IMR-90 (cell line): Measurements from ENCODE around the gene VAV3. TPM values are rescaled to one million over a fixed set of nuclear protein-coding genes. Genes with fewer than 3 reads are reported as not detected.

ENCODE experiments used
- ATAC-seq: fragments of 200-7000 bp; cut with Tn5 transposase; 2 replicates; pipeline ENCODE4 v1.9.1; 2020; ENCODE audit warnings: low read depth, mild to moderate bottlenecking, moderate library complexity
- BruUV-seq: library from RNA; stranded (reverse); fragments of 400-500 nt; replicated peaks from 2 replicates; lab custom pipeline; 2021; lab: Mats Ljungman, UMichigan
- CTCF ChIA-PET: fragments of 300-600 bp; formaldehyde crosslinking; extraction: SDS; loops from one replicate; lab custom pipeline; 2021; ENCODE audit warnings: antibody characterized with exemption; lab: Yijun Ruan, JAX
- POLR2A ChIA-PET: fragments of 300-600 bp; sonication (Branson Sonifier 250); formaldehyde crosslinking; loops from one replicate; lab custom pipeline; 2022; ENCODE audit warnings: antibody characterized with exemption; ENCODE audit not compliant: unreplicated experiment; lab: Charles Lee
- DNase-seq: peaks from one replicate; pipeline ENCODE4 v3.0.0; 2013
- H2AFZ ChIP-seq: replicated peaks from 2 replicates; pipeline ENCODE3; 2013; ENCODE audit warnings: low read length, mild to moderate bottlenecking; ENCODE audit not compliant: poor library complexity
- H2AK5ac ChIP-seq: 2 replicates; pipeline ENCODE4 v1.6.1; 2013; ENCODE audit warnings: low read depth, low read length, inconsistent platforms
- H2AK9ac ChIP-seq: replicated peaks from 2 replicates; pipeline ENCODE3; 2013; ENCODE audit warnings: mild to moderate bottlenecking, low read depth, low read length, moderate library complexity; ENCODE audit not compliant: poor library complexity
- H2BK120ac ChIP-seq: 2 replicates; pipeline ENCODE4 v1.6.1; 2013; ENCODE audit warnings: low read depth, low read length, inconsistent platforms
- H2BK15ac ChIP-seq: 3 replicates; pipeline ENCODE4 v1.6.1; 2013; ENCODE audit warnings: low read depth, low read length, inconsistent platforms
- H2BK20ac ChIP-seq: 2 replicates; pipeline ENCODE4 v1.6.1; 2013; ENCODE audit warnings: low read depth, mild to moderate bottlenecking, inconsistent platforms, low read length, moderate library complexity
- H2BK5ac ChIP-seq: 2 replicates; pipeline ENCODE4 v1.6.1; 2013; ENCODE audit warnings: mild to moderate bottlenecking, low read depth, low read length, inconsistent platforms; ENCODE audit not compliant: poor library complexity, severe bottlenecking
- H3K14ac ChIP-seq: replicated peaks from 2 replicates; pipeline ENCODE4 v1.6.1; 2013; ENCODE audit warnings: low read depth, low read length, inconsistent platforms
- H3K18ac ChIP-seq: 2 replicates; pipeline ENCODE4 v1.6.1; 2013; ENCODE audit warnings: low read depth, low read length, control low read depth
- H3K23ac ChIP-seq: 2 replicates; pipeline ENCODE4 v1.6.1; 2013; ENCODE audit warnings: low read depth, low read length, inconsistent platforms
- H3K27ac ChIP-seq: 2 replicates; pipeline ENCODE4 v1.5.1; 2013; ENCODE audit warnings: mild to moderate bottlenecking, control low read depth, low read length; ENCODE audit not compliant: insufficient read depth
- H3K27me3 ChIP-seq: 2 replicates; pipeline ENCODE4 v1.6.1; 2013; ENCODE audit warnings: low read length; ENCODE audit not compliant: control insufficient read depth, insufficient read depth
- H3K36me3 ChIP-seq: 2 replicates; pipeline ENCODE4 v1.6.1; 2013; ENCODE audit warnings: low read length, mixed read lengths; ENCODE audit not compliant: control insufficient read depth, insufficient read depth
- H3K4ac ChIP-seq: 2 replicates; pipeline ENCODE4 v1.6.1; 2013; ENCODE audit warnings: low read depth, low read length, inconsistent platforms
- H3K4me1 ChIP-seq: 2 replicates; pipeline ENCODE4 v1.6.1; 2013; ENCODE audit warnings: low read length, mixed read lengths; ENCODE audit not compliant: control insufficient read depth, insufficient read depth
- H3K4me2 ChIP-seq: 2 replicates; pipeline ENCODE4 v1.6.1; 2013; ENCODE audit warnings: low read depth, mild to moderate bottlenecking, control low read depth, low read length, moderate library complexity
- H3K4me3 ChIP-seq: 2 replicates; pipeline ENCODE4 v1.5.1; 2013; ENCODE audit warnings: low read depth, mild to moderate bottlenecking, control low read depth, low read length, moderate library complexity; ENCODE audit not compliant: insufficient read depth
- H3K56ac ChIP-seq: 2 replicates; pipeline ENCODE4 v1.6.1; 2013; ENCODE audit warnings: low read length, inconsistent platforms; ENCODE audit not compliant: insufficient read depth; ENCODE audit errors: extremely low read depth
- H3K79me1 ChIP-seq, 2 experiments: 2 replicates each; pipeline ENCODE4 v1.6.1; 2013; ENCODE audit warnings: low read length in 2 of 2, inconsistent platforms in 1 of 2, low read depth in 1 of 2
- H3K9ac ChIP-seq: 2 replicates; pipeline ENCODE4 v1.6.1; 2013; ENCODE audit warnings: low read depth, low read length, control low read depth
- H3K9me1 ChIP-seq: 2 replicates; pipeline ENCODE4 v1.6.1; 2013; ENCODE audit warnings: low read length, inconsistent platforms; ENCODE audit not compliant: insufficient read depth
- H3K9me3 ChIP-seq: 2 replicates; pipeline ENCODE4 v1.6.1; 2013; ENCODE audit warnings: low read length; ENCODE audit not compliant: control insufficient read depth, insufficient read depth
- H4K20me1 ChIP-seq: 2 replicates; pipeline ENCODE4 v1.6.1; 2013; ENCODE audit warnings: low read length, inconsistent platforms; ENCODE audit not compliant: insufficient read depth
- H4K5ac ChIP-seq: 2 replicates; pipeline ENCODE4 v1.6.1; 2013; ENCODE audit warnings: mild to moderate bottlenecking, low read depth, low read length, control low read depth
- H4K8ac ChIP-seq, 2 experiments: 2 replicates each; pipeline ENCODE4 v1.6.1; 2013; ENCODE audit warnings: low read depth in 2 of 2, low read length in 2 of 2, control low read depth in 1 of 2, inconsistent platforms in 1 of 2
- H4K91ac ChIP-seq: 2 replicates; pipeline ENCODE4 v1.6.1; 2013; ENCODE audit warnings: low read depth, low read length, inconsistent platforms; ENCODE audit not compliant: insufficient read depth
- CEBPB ChIP-seq: IDR thresholded peaks from 2 replicates; pipeline ENCODE4 v1.6.1; 2012; ENCODE audit warnings: low read depth, low read length, improper control_type of control experiment
- FOS ChIP-seq: fragments of 150-350 bp; IDR thresholded peaks from 2 replicates; pipeline ENCODE4 v1.6.1; 2016; ENCODE audit warnings: low read depth, low read length
- MAFK ChIP-seq: IDR thresholded peaks from 2 replicates; pipeline ENCODE4 v1.6.1; 2012; ENCODE audit warnings: low read depth, low read length, improper control_type of control experiment
- MAZ ChIP-seq: IDR thresholded peaks from 2 replicates; pipeline ENCODE4 v1.6.1; 2012; ENCODE audit warnings: low read depth, mild to moderate bottlenecking, low read length, improper control_type of control experiment, moderate library complexity, borderline replicate concordance
- RCOR1 ChIP-seq: IDR thresholded peaks from 2 replicates; pipeline ENCODE4 v1.6.1; 2012; ENCODE audit warnings: mild to moderate bottlenecking, low read length, improper control_type of control experiment; ENCODE audit not compliant: insufficient replicate concordance
- RFX5 ChIP-seq: IDR thresholded peaks from 2 replicates; pipeline ENCODE4 v1.8.0; 2012; ENCODE audit warnings: low read depth, mild to moderate bottlenecking, low read length, moderate library complexity
- WGBS, 2 experiments: methylation state at CpG; one replicate each; pipeline versions ENCODE4 v1.1.5 to v1.1.7; 2013; ENCODE audit warnings: missing lambda C conversion rate in 2 of 2; ENCODE audit not compliant: insufficient read length in 1 of 2; ENCODE audit errors: extremely low coverage in 2 of 2; 5-methylcytosine and 5-hydroxymethylcytosine counted together
- dilution Hi-C: fragments of 300-500 bp; cut with HindIII; formaldehyde crosslinking; loops from one replicate; pipeline ENCODE4 v1.14.3; 2018; ENCODE audit warnings: low sequenced_read_pairs; ENCODE audit not compliant: unreplicated experiment
- in situ Hi-C: fragments of 300-500 bp; cut with MboI; formaldehyde crosslinking; loops from 3 replicates; pipeline ENCODE4 v1.14.3; 2019; ENCODE audit warnings: low sequenced_read_pairs, inconsistent platforms, mixed read lengths
- intact Hi-C: fragments of 100-400 bp; cut with micrococcal nuclease; formaldehyde crosslinking; loops from 2 replicates; pipeline ENCODE4 v1.10.0; 2022
- polyA plus RNA-seq, 3 experiments: library from polyadenylated mRNA; depleted of rRNA; stranded (reverse); fragments of >200 nt; gene quantifications; 2 replicates each; pipeline ENCODE4 v1.2.3, GENCODE V29; 2012; ENCODE audit warnings: low replicate concordance in 1 of 3
- total RNA-seq: library from RNA; depleted of rRNA; stranded (reverse); fragments of >200 nt; gene quantifications from 2 replicates; pipeline ENCODE4 v1.2.3, GENCODE V29; 2012
- TF ChIP-seq, protein P1 (sequence below): conservative IDR thresholded peaks from 2 replicates; pipeline ENCODE4 v1.5.1; 2012; ENCODE audit warnings: mild to moderate bottlenecking, low read depth, low read length, improper control_type of control experiment
- TF ChIP-seq, protein P2 (sequence below): fragments of 150-350 bp; IDR thresholded peaks from 2 replicates; pipeline ENCODE4 v1.6.1; 2017; ENCODE audit warnings: mild to moderate bottlenecking, antibody characterized with exemption, low read length, low read depth

The VAV3 gene
- total and polyA plus RNA-seq, 2 of the 4 experiments (the other 2 are of a cell fraction) = 0.12 to 0.18 TPM

DNA sequence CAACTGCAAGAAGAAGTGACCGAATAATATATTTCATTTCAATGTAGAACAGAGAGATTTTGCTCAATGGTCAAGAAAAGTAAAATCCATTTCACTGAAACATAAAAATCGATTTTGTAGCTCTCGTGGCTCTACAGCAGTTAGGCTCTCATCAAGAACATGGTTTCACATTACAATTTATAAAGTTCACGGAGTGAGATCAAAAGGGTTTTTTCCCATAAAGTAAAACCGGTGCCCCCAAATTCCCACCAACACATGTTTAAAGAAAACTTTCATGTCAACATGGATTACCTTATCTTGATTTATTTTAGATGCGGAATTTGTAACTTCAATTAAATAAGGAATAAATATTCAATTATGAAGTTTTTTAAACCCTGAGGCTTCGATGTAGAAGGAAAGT, 16.3 kb upstream of the VAV3 start:
- no TSS peak for BruUV-seq
- no peak overlapping the region for H3K4me2 ChIP-seq
- no peak overlapping the region for H2BK15ac ChIP-seq
- dilution Hi-C loops (no loop called here), intact Hi-C loops (no loop called here), in situ Hi-C loops (no loop called here)
- no peak overlapping the region for H2AFZ ChIP-seq
- H3K9ac ChIP-seq = no peak overlapping the region
- POLR2A ChIA-PET = no interaction called here
- H4K20me1 ChIP-seq = no peaks in the 10 kb centered on the region
- no CpG with 5 or more reads among the region's 7 CpGs for WGBS, 2 experiments
- H2AK5ac ChIP-seq = no peak overlapping the region
- no peak overlapping the region for H3K27ac ChIP-seq
- H3K56ac ChIP-seq = no peak overlapping the region
- H3K4ac ChIP-seq = no peak overlapping the region
- no peaks in the 10 kb centered on the region for H3K9me1 ChIP-seq
- TF ChIP-seq CEBPB (no peak), RFX5 (no peak), FOS (no peak), MAFK (no peak), RCOR1 (no peak), MAZ (no peak)
- TF ChIP-seq, protein P1, sequence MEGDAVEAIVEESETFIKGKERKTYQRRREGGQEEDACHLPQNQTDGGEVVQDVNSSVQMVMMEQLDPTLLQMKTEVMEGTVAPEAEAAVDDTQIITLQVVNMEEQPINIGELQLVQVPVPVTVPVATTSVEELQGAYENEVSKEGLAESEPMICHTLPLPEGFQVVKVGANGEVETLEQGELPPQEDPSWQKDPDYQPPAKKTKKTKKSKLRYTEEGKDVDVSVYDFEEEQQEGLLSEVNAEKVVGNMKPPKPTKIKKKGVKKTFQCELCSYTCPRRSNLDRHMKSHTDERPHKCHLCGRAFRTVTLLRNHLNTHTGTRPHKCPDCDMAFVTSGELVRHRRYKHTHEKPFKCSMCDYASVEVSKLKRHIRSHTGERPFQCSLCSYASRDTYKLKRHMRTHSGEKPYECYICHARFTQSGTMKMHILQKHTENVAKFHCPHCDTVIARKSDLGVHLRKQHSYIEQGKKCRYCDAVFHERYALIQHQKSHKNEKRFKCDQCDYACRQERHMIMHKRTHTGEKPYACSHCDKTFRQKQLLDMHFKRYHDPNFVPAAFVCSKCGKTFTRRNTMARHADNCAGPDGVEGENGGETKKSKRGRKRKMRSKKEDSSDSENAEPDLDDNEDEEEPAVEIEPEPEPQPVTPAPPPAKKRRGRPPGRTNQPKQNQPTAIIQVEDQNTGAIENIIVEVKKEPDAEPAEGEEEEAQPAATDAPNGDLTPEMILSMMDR = no peak
- TF ChIP-seq, protein P2, sequence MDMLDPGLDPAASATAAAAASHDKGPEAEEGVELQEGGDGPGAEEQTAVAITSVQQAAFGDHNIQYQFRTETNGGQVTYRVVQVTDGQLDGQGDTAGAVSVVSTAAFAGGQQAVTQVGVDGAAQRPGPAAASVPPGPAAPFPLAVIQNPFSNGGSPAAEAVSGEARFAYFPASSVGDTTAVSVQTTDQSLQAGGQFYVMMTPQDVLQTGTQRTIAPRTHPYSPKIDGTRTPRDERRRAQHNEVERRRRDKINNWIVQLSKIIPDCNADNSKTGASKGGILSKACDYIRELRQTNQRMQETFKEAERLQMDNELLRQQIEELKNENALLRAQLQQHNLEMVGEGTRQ = no peak
- CTCF ChIA-PET = no interaction called here
- no peak overlapping the region for H4K5ac ChIP-seq
- H2AK9ac ChIP-seq = no peak overlapping the region
- H3K4me1 ChIP-seq = no peaks in the 10 kb centered on the region
- no peak overlapping the region for H3K14ac ChIP-seq
- DNase-seq (no peak), ATAC-seq (no peak)
- no peak overlapping the region for H2BK5ac ChIP-seq
- H3K4me3 ChIP-seq = no peak overlapping the region
- H3K23ac ChIP-seq = no peak overlapping the region
- H3K36me3 ChIP-seq = no peaks in the 10 kb centered on the region
- no peaks in the 10 kb centered on the region; the same call in 1 of the 2 replicates for H3K27me3 ChIP-seq
- H4K91ac ChIP-seq = no peak overlapping the region
- H3K79me1 ChIP-seq = no peaks in the 10 kb centered on the region
- no peak overlapping the region for H2BK120ac ChIP-seq
- no peak overlapping the region for H4K8ac ChIP-seq
- H3K9me3 ChIP-seq = no peaks in the 10 kb centered on the region
- H3K18ac ChIP-seq = no peak overlapping the region
- no peak overlapping the region for H2BK20ac ChIP-seq
